HG03439 (cell line): ENCODE data around the gene GPR52.

Experiments used
- ATAC-seq: cut with Tn5 transposase; IDR thresholded peaks from one replicate; pipeline ENCODE4 v1.9.1; 2021; ENCODE audit warnings: mild to moderate bottlenecking, moderate library complexity; ENCODE audit not compliant: unreplicated experiment

The GPR52 gene

GRCh38 chr1:174465855-174466254 lies 18.1 kb downstream of the GPR52 start:
- ATAC-seq: no peak

GRCh38 chr1:174466607-174467006 lies 18.8 kb downstream of the GPR52 start:
- ATAC-seq: no peak

DNA sequence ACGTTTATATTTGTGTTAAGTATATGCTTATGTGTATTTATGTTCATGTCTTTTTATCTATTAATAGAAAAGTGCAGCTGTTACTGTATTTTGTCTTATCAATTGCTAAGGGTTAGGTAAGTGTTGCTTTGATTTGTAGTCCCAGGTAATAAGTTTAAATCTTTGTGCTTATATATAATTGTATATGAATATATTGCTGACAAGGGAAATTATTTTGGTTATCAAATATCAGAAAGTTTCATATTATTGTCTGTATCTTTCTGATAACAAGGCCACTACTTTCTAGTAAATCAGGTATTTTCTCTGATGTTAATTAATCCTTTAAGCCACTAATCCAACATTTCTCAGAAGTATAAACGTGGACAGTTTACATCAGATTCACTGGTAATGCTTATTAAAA lies 21.3 kb downstream of the GPR52 start:
- ATAC-seq: no peak

- ATAC-seq: no peak
Measured at GRCh38 chr1:174469687-174470086, 21.9 kb downstream of the GPR52 start.

DNA sequence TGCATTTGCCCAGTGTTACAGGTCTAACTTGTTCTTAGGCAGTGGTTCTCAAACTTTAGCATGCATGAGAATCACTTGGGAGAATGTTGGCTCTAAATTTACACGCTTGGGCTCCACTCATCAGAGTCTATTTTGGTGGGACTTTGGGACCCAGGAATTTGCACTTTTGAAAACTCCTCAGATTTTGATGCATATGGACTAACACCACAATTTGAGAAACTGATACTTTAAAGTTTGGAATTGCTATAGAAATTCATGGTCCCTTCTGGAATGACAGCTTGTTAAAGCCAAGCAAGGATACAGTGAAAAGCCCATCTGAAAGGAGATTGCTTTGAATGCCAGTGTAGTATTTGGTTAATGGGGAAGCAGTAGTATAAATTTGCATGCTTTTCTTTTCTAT lies 31.5 kb downstream of the GPR52 start:
- no peak for ATAC-seq

GRCh38 chr1:174480324-174480723 lies 32.6 kb downstream of the GPR52 start:
- no peak for ATAC-seq

GRCh38 chr1:174491606-174492005 lies 43.8 kb downstream of the GPR52 start:
- ATAC-seq: no peak

DNA sequence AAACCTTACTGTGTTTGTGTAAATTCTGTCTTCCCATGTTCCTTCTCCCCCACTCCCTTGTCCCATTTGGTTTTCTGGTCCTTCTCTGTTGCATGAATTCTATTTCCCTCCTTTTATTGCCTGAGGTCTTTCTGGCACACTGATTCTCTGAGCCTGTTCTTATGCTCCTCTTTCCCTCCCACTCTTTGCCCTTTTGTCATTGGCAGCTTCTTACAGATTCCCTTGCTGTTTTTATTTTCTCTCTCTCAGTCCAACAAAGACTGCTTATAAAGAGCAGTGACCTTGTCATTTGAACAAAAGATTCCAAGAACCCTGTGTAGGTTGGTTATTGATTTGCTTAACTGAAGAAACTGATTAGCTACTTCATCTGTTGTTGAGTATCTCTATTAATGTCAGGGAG lies 49.7 kb downstream of the GPR52 start:
- ATAC-seq: no peak
